Astrocyte of the spinal cord (primary cell): ENCODE data around the gene FRAT2.

Experiments
- DNase-seq: peaks from one replicate; pipeline ENCODE4 v3.0.0; 2011; ENCODE audit warnings: low read depth, low spot score
- H3K4me3 ChIP-seq: 2 replicates; pipeline ENCODE4 v1.5.1; 2011; ENCODE audit warnings: low read depth, mild to moderate bottlenecking, low read length, moderate library complexity
- CTCF ChIP-seq: IDR thresholded peaks from 2 replicates; pipeline ENCODE4 v1.5.1; 2012; ENCODE audit warnings: low read depth, mild to moderate bottlenecking, low read length, inconsistent platforms
- in situ Hi-C: cut with HindIII; loops from 2 replicates; pipeline ENCODE4 v1.10.0; 2017; ENCODE audit warnings: low sequenced_read_pairs

Gene FRAT2

GRCh38 chr10:97311111-97311626 lies 23.4 kb downstream of the FRAT2 start:
- no peak for DNase-seq
- H3K4me3 ChIP-seq: no peak overlapping the region
- no peak for TF ChIP-seq CTCF
- in situ Hi-C loops: no loop called here

- no peak for TF ChIP-seq CTCF
- in situ Hi-C loops: no loop called here
- no peak for DNase-seq
- H3K4me3 ChIP-seq: no peak overlapping the region
Observed at GRCh38 chr10:97307866-97308780, 26.4 kb downstream of the FRAT2 start.

- H3K4me3 ChIP-seq: no peak overlapping the region
- in situ Hi-C loops: no loop called here
- no peak for DNase-seq
- TF ChIP-seq CTCF: no peak
Observed at GRCh38 chr10:97307441-97307840, 27.1 kb downstream of the FRAT2 start.

- in situ Hi-C loops: no loop called here
- no peak for DNase-seq
- TF ChIP-seq CTCF: no peak
- H3K4me3 ChIP-seq: no peak overlapping the region
Observed at GRCh38 chr10:97302088-97302791, 32.3 kb downstream of the FRAT2 start.

GRCh38 chr10:97300980-97301379 lies 33.5 kb downstream of the FRAT2 start:
- no peak overlapping the region for H3K4me3 ChIP-seq
- DNase-seq: no peak
- TF ChIP-seq CTCF: no peak
- in situ Hi-C loops: no loop called here

GRCh38 chr10:97298223-97298571 lies 36.3 kb downstream of the FRAT2 start:
- TF ChIP-seq CTCF: no peak
- no peak overlapping the region for H3K4me3 ChIP-seq
- no peak for DNase-seq
- in situ Hi-C loops: no loop called here
